Activated CD4-positive, alpha-beta T cell treated with anti-CD3 and anti-CD28 coated beads for 36 hours (primary cell): Measurements from ENCODE around the gene ECE1. TPM values are rescaled to one million over a fixed set of nuclear protein-coding genes. Genes with fewer than 3 reads are reported as not detected.
A peak's percentile ranks its signal among the peaks of the same experiment; 100 is the strongest.
"Not testable (repeated sequence)": the region's sequence is repeated elsewhere in the genome, so short reads cannot be mapped to it uniquely, and the experiment has no call there.

Experiments
- ATAC-seq: fragments of 200-7000 bp; cut with Tn5 transposase; one replicate; pipeline ENCODE4 v1.10.0; 2021; ENCODE audit warnings: mild to moderate bottlenecking, moderate library complexity
- CTCF ChIA-PET: fragments of 350-600 bp; sonication (Branson Sonifier 250); formaldehyde crosslinking; loops from one replicate; lab custom pipeline; 2021; ENCODE audit warnings: antibody characterized with exemption; lab: Charles Lee
- POLR2A ChIA-PET: fragments of 350-600 bp; sonication (Branson Sonifier 250); formaldehyde crosslinking; loops from one replicate; lab custom pipeline; 2021; ENCODE audit warnings: antibody characterized with exemption, inconsistent platforms; lab: Charles Lee
- DNase-seq: peaks from one replicate; pipeline ENCODE4 v3.0.0-alpha.2; 2020
- H3K27ac Mint-ChIP-seq: one replicate; pipeline ENCODE4 v1.8.0; 2021; ENCODE audit warnings: mixed read lengths
- H3K27me3 Mint-ChIP-seq: one replicate; pipeline ENCODE4 v1.8.0; 2021; ENCODE audit warnings: mixed read lengths
- H3K36me3 Mint-ChIP-seq: one replicate; pipeline ENCODE4 v1.8.0; 2021; ENCODE audit warnings: low read depth, mixed read lengths
- H3K4me1 Mint-ChIP-seq: one replicate; pipeline ENCODE4 v1.8.0; 2021; ENCODE audit warnings: mixed read lengths
- H3K4me3 Mint-ChIP-seq: one replicate; pipeline ENCODE4 v1.8.0; 2021; ENCODE audit warnings: mild to moderate bottlenecking, moderate library complexity, mixed read lengths
- H3K9me3 Mint-ChIP-seq: one replicate; pipeline ENCODE4 v1.8.0; 2021; ENCODE audit warnings: low read depth, mixed read lengths
- intact Hi-C, 2 experiments: fragments of 100-400 bp; cut with DNase I in 1 of 2; cut with micrococcal nuclease in 1 of 2; formaldehyde crosslinking; loops; one replicate each; pipeline versions ENCODE4 v1.14.2 to v1.15.1; 2022 to 2024; cut with DNase I, micrococcal nuclease
- total RNA-seq, 2 experiments: library from RNA; stranded (reverse); gene quantifications; one replicate each; pipeline ENCODE4 v1.2.3, GENCODE V29; 2021

Gene ECE1
- total RNA-seq, 2 experiments from 2014 or later: 130 to 162 TPM

- Mint-ChIP-seq H3K9me3 (no peaks in the 10 kb centered on the region), H3K27me3 (no peaks in the 10 kb centered on the region), H3K4me3 (no peak overlapping the region), H3K36me3 (peaks cover 12% of the 10 kb centered on the region), H3K27ac (peak overlapping the region; percentile 37), H3K4me1 (no peaks in the 10 kb centered on the region)
- intact Hi-C loops: loop anchor here (1.0 to 5.0 kb wide), 4 partner anchors 150 to 274 kb away; partner anchors contain the start of gene NBPF3 (in 1 of the 2)
- CTCF ChIA-PET: interaction anchor here (0.5 to 3.7 kb wide), 19 partner anchors 9 to 700 kb away, joined by 3 to 32 read pairs (median 4); no protein-coding TSS in a partner anchor
- ATAC-seq: peak; percentile 71
- peak; percentile 86 for DNase-seq
- POLR2A ChIA-PET: interaction anchor here (0.6 kb wide), 1 partner anchor 146 kb away, joined by 3 read pairs; no protein-coding TSS in a partner anchor
These were observed 73.1 kb downstream of the ECE1 start for GRCh38 chr1:21216835-21217811.

- H3K4me1 Mint-ChIP-seq: peaks cover 7% of the 10 kb centered on the region
- DNase-seq (no peak), ATAC-seq (no peak)
- POLR2A ChIA-PET: no interaction called here
- H3K27me3 Mint-ChIP-seq: no peaks in the 10 kb centered on the region
- H3K27ac Mint-ChIP-seq: no peak overlapping the region
- no peaks in the 10 kb centered on the region for H3K36me3 Mint-ChIP-seq
- CTCF ChIA-PET: interaction anchor here (0.6 to 1.5 kb wide), 2 partner anchors 17 to 37 kb away, joined by 3 to 4 read pairs; no protein-coding TSS in a partner anchor
- H3K9me3 Mint-ChIP-seq: no peaks in the 10 kb centered on the region
- intact Hi-C loops: no loop called here
- no peak overlapping the region for H3K4me3 Mint-ChIP-seq
These were observed 78.1 kb downstream of the ECE1 start for GRCh38 chr1:21212126-21212525.

- H3K27me3 Mint-ChIP-seq, H3K9me3 Mint-ChIP-seq, H3K4me3 Mint-ChIP-seq, H3K4me1 Mint-ChIP-seq, intact Hi-C loops, H3K27ac Mint-ChIP-seq, H3K36me3 Mint-ChIP-seq, DNase-seq: not testable (repeated sequence)
- ATAC-seq: peak; percentile 26
- CTCF ChIA-PET: interaction anchor here (1.3 to 1.4 kb wide), 2 partner anchors 9 to 37 kb away, joined by 3 read pairs; no protein-coding TSS in a partner anchor
- POLR2A ChIA-PET: interaction anchor here (0.7 kb wide), 1 partner anchor 422 kb away, joined by 4 read pairs; no protein-coding TSS in a partner anchor
These were observed 82.0 kb downstream of the ECE1 start for GRCh38 chr1:21208137-21208700.

- no peak overlapping the region for H3K27ac Mint-ChIP-seq
- no peak for DNase-seq
- H3K4me3 Mint-ChIP-seq: no peak overlapping the region
- peaks cover 7% of the 10 kb centered on the region for H3K4me1 Mint-ChIP-seq
- H3K36me3 Mint-ChIP-seq: no peaks in the 10 kb centered on the region
- no peaks in the 10 kb centered on the region for H3K9me3 Mint-ChIP-seq
- ATAC-seq: peak; percentile 75
- ChIA-PET POLR2A (no interaction called here), CTCF (interaction anchor here (1.4 kb wide), 1 partner anchor 11 kb away, joined by 4 read pairs; no protein-coding TSS in a partner anchor)
- H3K27me3 Mint-ChIP-seq: no peaks in the 10 kb centered on the region
- intact Hi-C loops: no loop called here
These were observed 84.1 kb downstream of the ECE1 start for GRCh38 chr1:21206117-21206516.

GRCh38 chr1:21205416-21205815, 84.8 kb downstream of the ECE1 start:
- ATAC-seq (no peak), DNase-seq (no peak)
- no peaks in the 10 kb centered on the region for H3K27me3 Mint-ChIP-seq
- H3K9me3 Mint-ChIP-seq: no peaks in the 10 kb centered on the region
- peaks cover 7% of the 10 kb centered on the region for H3K4me1 Mint-ChIP-seq
- H3K36me3 Mint-ChIP-seq: no peaks in the 10 kb centered on the region
- intact Hi-C loops: no loop called here
- no peak overlapping the region for H3K4me3 Mint-ChIP-seq
- no peak overlapping the region for H3K27ac Mint-ChIP-seq
- ChIA-PET POLR2A (no interaction called here), CTCF (interaction anchor here (1.4 kb wide), 1 partner anchor 10 kb away, joined by 4 read pairs; no protein-coding TSS in a partner anchor)

GRCh38 chr1:21201650-21202049, 88.6 kb downstream of the ECE1 start:
- ChIA-PET POLR2A (no interaction called here), CTCF (interaction anchor here (1.3 kb wide), 1 partner anchor 15 kb away, joined by 3 read pairs; no protein-coding TSS in a partner anchor)
- H3K4me3 Mint-ChIP-seq: no peak overlapping the region
- ATAC-seq (no peak), DNase-seq (no peak)
- intact Hi-C loops: no loop called here
- H3K4me1 Mint-ChIP-seq: no peaks in the 10 kb centered on the region
- no peaks in the 10 kb centered on the region for H3K36me3 Mint-ChIP-seq
- peaks cover 4% of the 10 kb centered on the region for H3K27me3 Mint-ChIP-seq
- H3K27ac Mint-ChIP-seq: no peak overlapping the region
- H3K9me3 Mint-ChIP-seq: no peaks in the 10 kb centered on the region

GRCh38 chr1:21201238-21201637, 89.0 kb downstream of the ECE1 start:
- intact Hi-C loops, H3K27ac Mint-ChIP-seq, H3K27me3 Mint-ChIP-seq, H3K4me3 Mint-ChIP-seq, H3K36me3 Mint-ChIP-seq, H3K4me1 Mint-ChIP-seq, DNase-seq, H3K9me3 Mint-ChIP-seq, POLR2A ChIA-PET, ATAC-seq: not testable (repeated sequence)
- CTCF ChIA-PET: interaction anchor here (1.3 kb wide), 1 partner anchor 15 kb away, joined by 3 read pairs; no protein-coding TSS in a partner anchor

GRCh38 chr1:21200767-21201166, 89.5 kb downstream of the ECE1 start:
- Mint-ChIP-seq H3K4me1 (no peaks in the 10 kb centered on the region), H3K27ac (no peak overlapping the region), H3K9me3 (no peaks in the 10 kb centered on the region), H3K36me3 (no peaks in the 10 kb centered on the region), H3K4me3 (no peak overlapping the region), H3K27me3 (peaks cover 8% of the 10 kb centered on the region)
- ATAC-seq (no peak), DNase-seq (no peak)
- intact Hi-C loops: no loop called here
- ChIA-PET CTCF (interaction anchor here (1.3 kb wide), 1 partner anchor 16 kb away, joined by 3 read pairs; no protein-coding TSS in a partner anchor), POLR2A (interaction anchor here (0.7 kb wide), 1 partner anchor 302 kb away, joined by 6 read pairs; no protein-coding TSS in a partner anchor)

- Mint-ChIP-seq H3K9me3 (no peaks in the 10 kb centered on the region), H3K36me3 (no peaks in the 10 kb centered on the region), H3K27me3 (peaks cover 8% of the 10 kb centered on the region), H3K27ac (no peak overlapping the region), H3K4me1 (peaks cover 2% of the 10 kb centered on the region), H3K4me3 (no peak overlapping the region)
- DNase-seq (no peak), ATAC-seq (no peak)
- POLR2A ChIA-PET: no interaction called here
- CTCF ChIA-PET: interaction anchor here (0.6 kb wide), 1 partner anchor 24 kb away, joined by 4 read pairs; no protein-coding TSS in a partner anchor
- intact Hi-C loops: loop anchor here (5.0 kb wide), 2 partner anchors 217 to 412 kb away; partner anchors contain the start of gene HP1BP3 (in 2 of the 2)
These were observed 91.3 kb downstream of the ECE1 start for GRCh38 chr1:21198929-21199328.

- no peak for DNase-seq
- no peak overlapping the region for H3K4me3 Mint-ChIP-seq
- H3K4me1 Mint-ChIP-seq: peaks cover 2% of the 10 kb centered on the region
- peaks cover 10% of the 10 kb centered on the region for H3K27me3 Mint-ChIP-seq
- H3K36me3 Mint-ChIP-seq: no peaks in the 10 kb centered on the region
- POLR2A ChIA-PET: no interaction called here
- CTCF ChIA-PET: interaction anchor here (1.3 kb wide), 2 partner anchors 8 to 496 kb away, joined by 6 to 8 read pairs; no protein-coding TSS in a partner anchor
- intact Hi-C loops: no loop called here
- H3K9me3 Mint-ChIP-seq: no peaks in the 10 kb centered on the region
- no peak for ATAC-seq
- H3K27ac Mint-ChIP-seq: no peak overlapping the region
These were observed 97.4 kb downstream of the ECE1 start for GRCh38 chr1:21192871-21193270.

- POLR2A ChIA-PET: no interaction called here
- intact Hi-C loops: no loop called here
- peaks cover 2% of the 10 kb centered on the region for H3K4me1 Mint-ChIP-seq
- DNase-seq: no peak
- no peaks in the 10 kb centered on the region for H3K36me3 Mint-ChIP-seq
- no peaks in the 10 kb centered on the region for H3K9me3 Mint-ChIP-seq
- H3K27me3 Mint-ChIP-seq: peaks cover 10% of the 10 kb centered on the region
- H3K4me3 Mint-ChIP-seq: no peak overlapping the region
- ATAC-seq: no peak
- CTCF ChIA-PET: interaction anchor here (1.3 kb wide), 2 partner anchors 8 to 495 kb away, joined by 6 to 8 read pairs; no protein-coding TSS in a partner anchor
- H3K27ac Mint-ChIP-seq: no peak overlapping the region
These were observed 98.0 kb downstream of the ECE1 start for GRCh38 chr1:21192284-21192683.
